GM21825 (cell line): ENCODE measurements around the gene KRT77.
"Not testable (repeated sequence)": the region's sequence is repeated elsewhere in the genome, so short reads cannot be mapped to it uniquely, and the experiment has no call there.

Experiments
- ATAC-seq: cut with Tn5 transposase; IDR thresholded peaks from one replicate; pipeline ENCODE4 v1.9.1; 2021; ENCODE audit warnings: mild to moderate bottlenecking, moderate library complexity; ENCODE audit not compliant: unreplicated experiment

KRT77 gene

GRCh38 chr12:52677671-52678070 lies 25.7 kb downstream of the KRT77 start:
- ATAC-seq: no peak

DNA sequence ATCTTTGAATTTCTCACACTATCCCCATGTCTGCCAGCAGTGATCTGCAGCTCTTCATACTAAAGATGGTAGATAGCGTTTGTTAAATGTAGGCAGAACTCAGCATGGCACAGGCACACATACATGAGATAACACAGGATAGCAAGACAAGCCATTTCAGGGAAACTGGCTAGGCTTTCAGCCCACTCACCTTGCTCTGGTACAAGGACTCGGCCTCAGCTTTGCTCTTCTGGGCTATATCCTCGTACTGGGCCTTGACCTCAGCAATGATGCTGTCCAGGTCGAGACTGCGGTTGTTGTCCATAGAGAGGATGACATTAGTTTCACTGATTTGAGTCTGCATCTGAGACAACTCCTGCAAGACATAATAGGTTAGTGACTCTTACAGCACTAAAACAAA lies 26.2 kb downstream of the KRT77 start:
- no peak for ATAC-seq

GRCh38 chr12:52676163-52676562 lies 27.2 kb downstream of the KRT77 start:
- ATAC-seq: no peak

DNA sequence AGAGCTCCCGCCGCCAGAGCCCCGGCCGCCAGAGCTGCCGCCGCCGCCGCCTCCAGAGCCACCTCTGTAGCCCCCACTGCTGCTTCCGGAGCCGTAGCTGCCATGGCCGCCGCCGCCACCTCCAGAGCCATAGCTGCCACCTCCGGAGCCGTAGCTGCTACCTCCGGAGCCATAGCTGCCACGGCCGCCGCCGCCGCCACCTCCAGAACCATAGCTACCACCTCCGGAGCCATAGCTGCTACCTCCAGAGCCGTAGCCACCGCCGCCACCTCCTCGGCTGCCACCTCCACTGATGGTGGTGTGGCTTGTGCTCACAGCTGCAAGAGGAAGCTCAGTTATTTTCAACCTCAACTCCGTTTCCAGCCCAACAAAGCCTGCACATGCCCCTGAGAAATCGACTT lies 28.0 kb downstream of the KRT77 start:
- ATAC-seq: no peak

DNA sequence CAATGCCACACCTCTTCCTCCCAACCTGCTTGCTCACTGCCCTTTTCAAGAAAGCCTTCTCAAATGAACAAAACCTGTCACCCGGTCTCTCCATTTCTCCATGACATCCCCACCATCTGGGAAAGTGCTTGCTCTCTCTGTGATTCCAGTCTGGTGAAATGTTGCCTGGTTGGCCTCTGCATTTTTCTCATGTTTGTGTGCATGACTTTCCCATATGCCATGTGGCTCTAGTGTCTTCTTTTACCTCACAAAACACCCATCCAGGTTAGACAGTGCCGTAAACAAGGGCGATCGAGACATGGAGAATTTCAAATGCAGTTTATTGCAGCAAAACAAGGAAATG lies 28.9 kb downstream of the KRT77 start:
- no peak for ATAC-seq

DNA sequence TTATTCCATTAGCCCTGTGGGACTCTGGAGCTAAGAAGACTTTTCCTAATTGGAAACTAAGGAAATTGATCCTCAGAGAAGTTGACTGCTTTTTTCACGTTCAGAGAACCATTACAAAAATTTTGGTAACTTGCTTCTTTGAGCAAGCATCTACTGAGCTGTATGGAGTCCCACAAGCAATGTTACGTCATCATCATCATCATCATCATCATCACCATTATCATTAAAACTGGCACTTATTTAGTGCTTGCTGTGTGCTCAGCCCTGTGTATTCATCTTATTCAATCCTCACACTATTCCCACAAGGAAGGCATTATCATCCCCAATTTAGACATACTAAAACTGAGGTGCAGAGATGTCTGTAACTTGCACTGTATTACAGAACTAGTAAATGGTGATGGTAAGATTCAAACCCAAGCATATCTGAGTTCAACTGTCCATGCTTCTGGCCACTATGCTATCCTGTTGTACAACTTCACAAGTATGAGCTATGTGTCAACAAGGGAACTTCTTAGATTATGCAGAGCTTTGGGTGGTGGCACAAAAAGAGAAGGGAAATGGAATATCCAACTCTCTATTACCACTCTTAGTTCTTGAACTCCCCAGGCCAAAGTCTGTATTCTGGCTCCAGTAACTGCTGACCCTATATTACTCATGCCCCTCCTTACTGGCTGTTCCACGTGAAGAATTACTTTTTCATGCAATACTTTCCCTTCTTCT lies 29.5 kb downstream of the KRT77 start:
- no peak for ATAC-seq

- ATAC-seq: no peak
Measured at GRCh38 chr12:52673217-52673616, 30.1 kb downstream of the KRT77 start.

- no peak for ATAC-seq
Measured at GRCh38 chr12:52672321-52672933, 30.9 kb downstream of the KRT77 start.

DNA sequence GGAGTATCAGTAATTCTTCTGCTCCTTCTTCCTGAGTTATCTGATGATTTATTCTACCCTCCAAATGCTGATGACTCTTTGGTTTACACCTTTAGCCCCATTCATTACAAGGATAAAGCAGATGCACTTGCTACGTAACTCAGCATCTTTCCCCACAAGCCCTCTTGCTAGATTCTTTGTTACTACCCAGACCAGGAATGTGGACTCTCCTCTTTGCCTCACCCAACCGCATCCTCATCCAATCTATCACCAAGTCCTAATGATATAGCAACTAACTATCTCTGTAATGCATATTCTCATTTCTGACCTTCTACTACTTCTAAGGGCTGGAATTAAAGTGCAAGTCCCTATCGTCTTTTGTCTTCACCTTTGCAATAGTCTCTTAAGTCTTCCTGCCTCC lies 32.4 kb downstream of the KRT77 start:
- ATAC-seq: no peak

DNA sequence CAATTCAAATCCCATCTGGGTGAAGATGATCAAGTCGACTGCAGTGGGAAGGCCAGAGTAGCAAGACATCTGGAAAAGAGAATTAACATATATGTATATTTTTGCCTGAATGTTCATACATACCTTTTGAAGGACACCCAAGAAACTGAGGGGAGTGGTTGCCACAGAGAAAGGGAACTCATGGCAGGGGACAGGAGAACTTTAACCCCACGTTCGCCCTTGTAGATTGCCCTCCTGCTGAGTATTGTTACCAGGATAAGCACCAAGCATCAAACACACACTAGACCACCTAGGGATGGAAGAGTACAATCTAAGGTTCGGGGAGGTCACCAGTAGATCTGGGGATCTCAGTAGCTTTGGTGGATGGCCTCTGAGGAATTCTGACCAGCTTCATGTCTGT lies 32.8 kb downstream of the KRT77 start:
- no peak for ATAC-seq

- not testable (repeated sequence) for ATAC-seq
Measured at GRCh38 chr12:52669941-52670340, 33.4 kb downstream of the KRT77 start.

GRCh38 chr12:52669426-52669825 lies 33.9 kb downstream of the KRT77 start:
- ATAC-seq: no peak

DNA sequence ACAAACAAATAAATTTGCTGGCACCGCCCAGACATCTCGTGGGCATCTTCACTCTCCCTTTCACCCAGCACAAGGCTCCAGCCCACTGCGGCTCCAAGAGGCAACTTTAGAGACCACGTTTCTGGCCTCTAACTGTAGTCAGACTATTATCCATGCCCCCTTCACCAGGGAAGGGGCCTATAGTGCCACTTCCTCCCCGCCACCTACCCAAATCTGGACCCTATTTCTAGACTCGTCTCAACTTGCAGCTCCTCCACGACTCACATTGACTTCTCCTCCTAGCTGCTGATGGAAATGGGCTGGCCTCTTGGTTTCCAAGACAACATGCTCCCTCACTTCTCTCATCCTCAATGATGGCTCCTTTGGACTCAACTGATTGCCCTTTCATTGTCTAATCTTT lies 35.4 kb downstream of the KRT77 start:
- no peak for ATAC-seq

GRCh38 chr12:52667509-52667908 lies 35.8 kb downstream of the KRT77 start:
- no peak for ATAC-seq

GRCh38 chr12:52666471-52666870 lies 36.9 kb downstream of the KRT77 start:
- ATAC-seq: no peak

- ATAC-seq: no peak
Measured at GRCh38 chr12:52663420-52663819, 39.9 kb downstream of the KRT77 start.

DNA sequence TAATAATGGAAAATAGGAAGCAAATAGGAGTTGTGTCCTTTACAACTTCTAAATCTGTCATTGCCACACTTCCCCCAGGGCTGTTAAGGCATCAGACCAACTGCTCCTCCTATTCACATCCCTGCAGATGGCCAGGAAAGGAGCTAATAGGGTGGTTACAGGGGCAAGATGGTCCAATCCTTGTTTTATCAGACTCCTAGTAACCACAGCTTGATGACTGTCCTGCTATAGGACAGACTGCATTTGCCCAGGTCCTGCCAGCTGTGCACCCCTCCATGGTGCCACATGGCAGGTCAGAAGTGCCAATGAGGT lies 40.5 kb downstream of the KRT77 start:
- no peak for ATAC-seq

GRCh38 chr12:52662093-52662917 lies 41.0 kb downstream of the KRT77 start:
- no peak for ATAC-seq

DNA sequence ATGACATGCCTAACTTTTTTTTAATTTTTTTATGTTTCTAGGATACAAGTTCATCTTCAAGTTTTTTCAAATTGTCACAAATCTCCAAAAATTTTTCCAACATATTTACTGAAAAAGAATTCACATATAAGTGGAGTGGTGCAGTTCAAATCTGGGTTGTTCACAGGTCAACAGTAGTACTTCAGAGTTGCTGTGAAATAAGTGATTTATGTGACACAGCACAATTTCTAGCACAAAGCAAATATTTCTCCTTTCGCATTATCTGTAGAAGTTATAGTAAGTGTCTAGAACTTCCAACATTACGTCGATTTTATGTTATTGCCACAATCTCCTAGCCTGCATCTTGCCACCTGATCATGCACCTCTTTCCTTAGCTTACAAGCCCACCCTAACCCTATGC lies 41.7 kb downstream of the KRT77 start:
- ATAC-seq: no peak

GRCh38 chr12:52660934-52661499 lies 42.3 kb downstream of the KRT77 start:
- no peak for ATAC-seq

DNA sequence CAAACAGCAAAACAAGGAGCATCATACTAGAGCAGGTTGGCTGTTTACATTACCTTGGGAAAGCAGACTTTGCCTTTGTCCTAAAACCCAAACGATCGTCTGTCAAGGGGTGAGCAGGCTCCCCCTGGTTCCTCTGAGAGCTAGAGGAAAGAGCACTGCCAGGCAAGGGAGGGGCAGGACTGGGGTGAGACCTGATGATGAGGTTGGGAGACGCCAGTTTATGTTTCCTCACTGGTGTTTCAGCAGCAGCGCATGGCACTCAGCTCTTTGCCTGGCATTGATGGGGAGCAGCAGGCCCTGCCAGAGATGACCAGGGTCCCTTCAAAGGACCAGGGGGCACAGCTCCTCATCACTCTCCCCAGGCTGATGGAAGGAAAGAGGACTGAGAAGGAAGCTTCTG lies 43.4 kb downstream of the KRT77 start:
- ATAC-seq: no peak

GRCh38 chr12:52659395-52659794 lies 43.9 kb downstream of the KRT77 start:
- ATAC-seq: no peak
